Measurements from ENCODE around the gene BICC1. TPM values are rescaled to one million over a fixed set of nuclear protein-coding genes. Genes with fewer than 3 reads are reported as not detected.

BICC1 gene
- polyA plus RNA-seq, 3 donors: 0.02 to 0.24 (median 0.14) TPM

- Mint-ChIP-seq H3K9me3 (peaks cover 8 to 24% (median 20%) of the 10 kb centered on the region in 7 donors), H3K4me1 (peaks cover 16% of the 10 kb centered on the region), H3K36me3 (peaks cover 0 to 6% of the 10 kb centered on the region in 2 donors), H3K27me3 (ENCODE audit: low read depth in 3 of 3) (peaks cover 0 to 3% (median 0%) of the 10 kb centered on the region in 3 donors), H3K4me3 (no peak overlapping the region), H3K27ac (no peak overlapping the region)
- intact Hi-C loops (cut with micrococcal nuclease): no loop called here
- Histone ChIP-seq H2AFZ (ENCODE audit: insufficient read depth, low read depth, low read length, poor library complexity, severe bottlenecking) (no peak overlapping the region), H3K9me3 (replicated peaks in 1 of 2; ENCODE audit: control insufficient read depth in 1 of 2, insufficient read depth in 1 of 2, low read length in 2 of 2) (peaks cover 11 to 14% of the 10 kb centered on the region in 2 donors), H3K27me3 (ENCODE audit: control insufficient read depth in 2 of 2, insufficient read depth in 2 of 2, low read length in 2 of 2) (no peaks in the 10 kb centered on the region), H3K36me3 (replicated peaks in 1 of 2; ENCODE audit: control insufficient read depth in 1 of 2, insufficient read depth in 2 of 2, low read length in 2 of 2) (no peaks in the 10 kb centered on the region), H3K4me3 (replicated peaks in 1 of 3; ENCODE audit: low read depth in 2 of 3, low read length in 3 of 3) (no peak overlapping the region), H3K4me2 (replicated peaks; ENCODE audit: extremely low read depth, low read length, poor library complexity, severe bottlenecking) (no peak overlapping the region), H3K27ac (ENCODE audit: low read depth in 1 of 2, low read length in 2 of 2) (no peak overlapping the region), H3K79me2 (ENCODE audit: insufficient read depth, low read length) (no peaks in the 10 kb centered on the region), H3K4me1 (ENCODE audit: control insufficient read depth in 1 of 2, insufficient read depth in 2 of 2, low read length in 2 of 2) (no peaks in the 10 kb centered on the region), H4K20me1 (ENCODE audit: insufficient read depth, low read length) (no peaks in the 10 kb centered on the region), H3K9ac (ENCODE audit: insufficient read depth, low read length, poor library complexity, severe bottlenecking) (no peak overlapping the region)
- TF ChIP-seq, protein P1, sequence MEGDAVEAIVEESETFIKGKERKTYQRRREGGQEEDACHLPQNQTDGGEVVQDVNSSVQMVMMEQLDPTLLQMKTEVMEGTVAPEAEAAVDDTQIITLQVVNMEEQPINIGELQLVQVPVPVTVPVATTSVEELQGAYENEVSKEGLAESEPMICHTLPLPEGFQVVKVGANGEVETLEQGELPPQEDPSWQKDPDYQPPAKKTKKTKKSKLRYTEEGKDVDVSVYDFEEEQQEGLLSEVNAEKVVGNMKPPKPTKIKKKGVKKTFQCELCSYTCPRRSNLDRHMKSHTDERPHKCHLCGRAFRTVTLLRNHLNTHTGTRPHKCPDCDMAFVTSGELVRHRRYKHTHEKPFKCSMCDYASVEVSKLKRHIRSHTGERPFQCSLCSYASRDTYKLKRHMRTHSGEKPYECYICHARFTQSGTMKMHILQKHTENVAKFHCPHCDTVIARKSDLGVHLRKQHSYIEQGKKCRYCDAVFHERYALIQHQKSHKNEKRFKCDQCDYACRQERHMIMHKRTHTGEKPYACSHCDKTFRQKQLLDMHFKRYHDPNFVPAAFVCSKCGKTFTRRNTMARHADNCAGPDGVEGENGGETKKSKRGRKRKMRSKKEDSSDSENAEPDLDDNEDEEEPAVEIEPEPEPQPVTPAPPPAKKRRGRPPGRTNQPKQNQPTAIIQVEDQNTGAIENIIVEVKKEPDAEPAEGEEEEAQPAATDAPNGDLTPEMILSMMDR (IDR thresholded peaks at IDR 0.05): no peak
- DNase-seq: no peak
- WGBS (ENCODE audit: insufficient coverage): no CpG with 5 or more reads among the region's 1 CpG
Observed at GRCh38 chr10:58733436-58733835, 220.8 kb downstream of the BICC1 start.

GRCh38 chr10:58734116-58734515 is 221.4 kb downstream of the BICC1 start:
- H3K79me2 ChIP-seq (ENCODE audit: insufficient read depth, low read length): no peaks in the 10 kb centered on the region
- H3K36me3 Mint-ChIP-seq: peaks cover 0 to 6% of the 10 kb centered on the region in 2 donors
- no peak overlapping the region for H3K4me3 Mint-ChIP-seq
- no peak overlapping the region for H2AFZ ChIP-seq (ENCODE audit: insufficient read depth, low read depth, low read length, poor library complexity, severe bottlenecking)
- no peaks in the 10 kb centered on the region for H3K4me1 ChIP-seq (ENCODE audit: control insufficient read depth in 1 of 2, insufficient read depth in 2 of 2, low read length in 2 of 2)
- H3K4me2 ChIP-seq (replicated peaks; ENCODE audit: extremely low read depth, low read length, poor library complexity, severe bottlenecking): no peak overlapping the region
- no peaks in the 10 kb centered on the region for H3K36me3 ChIP-seq (replicated peaks in 1 of 2; ENCODE audit: control insufficient read depth in 1 of 2, insufficient read depth in 2 of 2, low read length in 2 of 2)
- 96% methylated on average over 4 of the region's 5 CpGs for WGBS (ENCODE audit: insufficient coverage)
- TF ChIP-seq, protein P1 (IDR thresholded peaks at IDR 0.05): no peak
- no peaks in the 10 kb centered on the region for H4K20me1 ChIP-seq (ENCODE audit: insufficient read depth, low read length)
- intact Hi-C loops (cut with micrococcal nuclease): no loop called here
- H3K27me3 Mint-ChIP-seq (ENCODE audit: low read depth in 3 of 3): peaks cover 0 to 3% (median 0%) of the 10 kb centered on the region in 3 donors
- no peaks in the 10 kb centered on the region for H3K27me3 ChIP-seq (ENCODE audit: control insufficient read depth in 2 of 2, insufficient read depth in 2 of 2, low read length in 2 of 2)
- H3K27ac Mint-ChIP-seq: no peak overlapping the region
- peaks cover 8 to 24% (median 20%) of the 10 kb centered on the region in 7 donors for H3K9me3 Mint-ChIP-seq
- H3K9me3 ChIP-seq (replicated peaks in 1 of 2; ENCODE audit: control insufficient read depth in 1 of 2, insufficient read depth in 1 of 2, low read length in 2 of 2): peaks cover 11 to 14% of the 10 kb centered on the region in 2 donors
- H3K4me1 Mint-ChIP-seq: peaks cover 16% of the 10 kb centered on the region
- no peak overlapping the region for H3K27ac ChIP-seq (ENCODE audit: low read depth in 1 of 2, low read length in 2 of 2)
- H3K9ac ChIP-seq (ENCODE audit: insufficient read depth, low read length, poor library complexity, severe bottlenecking): no peak overlapping the region
- H3K4me3 ChIP-seq (replicated peaks in 1 of 3; ENCODE audit: low read depth in 2 of 3, low read length in 3 of 3): no peak overlapping the region
- no peak for DNase-seq
